ENCODE measurements around the gene LTO1. TPM values are rescaled to one million over a fixed set of nuclear protein-coding genes. Genes with fewer than 3 reads are reported as not detected.
A peak's percentile ranks its signal among the peaks of the same experiment; 100 is the strongest.

Gene LTO1
- polyA plus RNA-seq, 3 donors: 22.2 to 42.9 (median 30.7) TPM

DNA sequence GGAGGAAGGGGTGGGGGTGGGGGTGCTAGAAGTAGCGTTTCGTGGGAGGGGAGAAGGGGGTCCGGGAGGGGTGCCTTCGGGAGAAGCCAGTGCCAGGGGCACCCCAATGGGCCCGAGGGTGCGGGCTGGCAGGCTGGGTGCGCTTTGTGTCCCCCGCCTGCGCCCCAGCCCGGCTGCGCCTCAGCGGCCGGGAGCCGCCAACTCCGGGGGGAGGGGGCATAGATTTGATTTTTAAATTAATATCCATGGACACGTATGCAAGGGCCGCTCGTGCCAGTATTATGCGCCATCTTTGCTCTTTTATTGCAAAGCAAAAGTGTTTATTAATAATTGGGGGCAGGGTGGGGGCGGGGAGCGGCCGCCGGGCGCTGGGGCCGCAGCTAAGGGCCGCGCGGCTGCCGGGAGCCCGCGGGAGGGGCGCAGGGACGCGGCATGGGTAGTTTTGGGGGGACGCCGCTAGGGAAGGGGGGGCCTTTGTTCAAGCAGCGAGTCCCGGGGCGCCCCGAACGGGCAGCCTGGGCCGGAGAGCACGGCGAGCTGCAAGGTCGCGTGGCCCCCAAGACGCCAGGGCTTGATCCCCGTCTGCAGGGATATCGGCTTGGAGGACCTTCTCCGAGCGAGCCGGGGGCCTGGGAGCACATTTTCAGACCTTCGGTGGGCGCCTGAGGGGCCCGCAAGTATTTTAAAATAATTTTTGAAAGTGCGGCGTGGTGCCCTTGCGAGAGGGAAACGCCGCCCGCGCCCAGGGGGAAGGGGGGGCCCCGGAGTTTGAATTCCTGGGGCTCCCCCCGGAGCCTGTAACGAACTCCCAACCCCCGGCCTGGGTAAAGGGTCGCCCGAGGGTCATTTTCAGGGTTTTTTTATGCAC is 33.2 kb downstream of the LTO1 start:
- no peak for DNase-seq (ENCODE audit: extremely low read depth in 1 of 11, low read depth in 9 of 11, low spot score in 4 of 11)

DNA sequence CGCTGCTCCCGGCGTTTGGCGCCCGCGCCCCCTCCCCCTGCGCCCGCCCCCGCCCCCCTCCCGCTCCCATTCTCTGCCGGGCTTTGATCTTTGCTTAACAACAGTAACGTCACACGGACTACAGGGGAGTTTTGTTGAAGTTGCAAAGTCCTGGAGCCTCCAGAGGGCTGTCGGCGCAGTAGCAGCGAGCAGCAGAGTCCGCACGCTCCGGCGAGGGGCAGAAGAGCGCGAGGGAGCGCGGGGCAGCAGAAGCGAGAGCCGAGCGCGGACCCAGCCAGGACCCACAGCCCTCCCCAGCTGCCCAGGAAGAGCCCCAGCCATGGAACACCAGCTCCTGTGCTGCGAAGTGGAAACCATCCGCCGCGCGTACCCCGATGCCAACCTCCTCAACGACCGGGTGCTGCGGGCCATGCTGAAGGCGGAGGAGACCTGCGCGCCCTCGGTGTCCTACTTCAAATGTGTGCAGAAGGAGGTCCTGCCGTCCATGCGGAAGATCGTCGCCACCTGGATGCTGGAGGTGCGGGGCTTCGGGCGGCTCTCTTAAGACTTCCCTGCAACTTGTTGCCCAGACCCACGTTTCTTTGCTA is 34.1 kb downstream of the LTO1 start, which contains the start of gene CCND1:
Gene CCND1 (plus strand): TSS at position 162 of the 587 bp plus-strand sequence. CDS start 158 bp downstream, at position 320.
- peak in 7 of 11 donors; percentile 73 to 88 (median 81) for DNase-seq (ENCODE audit: extremely low read depth in 1 of 11, low read depth in 9 of 11, low spot score in 4 of 11)

DNA sequence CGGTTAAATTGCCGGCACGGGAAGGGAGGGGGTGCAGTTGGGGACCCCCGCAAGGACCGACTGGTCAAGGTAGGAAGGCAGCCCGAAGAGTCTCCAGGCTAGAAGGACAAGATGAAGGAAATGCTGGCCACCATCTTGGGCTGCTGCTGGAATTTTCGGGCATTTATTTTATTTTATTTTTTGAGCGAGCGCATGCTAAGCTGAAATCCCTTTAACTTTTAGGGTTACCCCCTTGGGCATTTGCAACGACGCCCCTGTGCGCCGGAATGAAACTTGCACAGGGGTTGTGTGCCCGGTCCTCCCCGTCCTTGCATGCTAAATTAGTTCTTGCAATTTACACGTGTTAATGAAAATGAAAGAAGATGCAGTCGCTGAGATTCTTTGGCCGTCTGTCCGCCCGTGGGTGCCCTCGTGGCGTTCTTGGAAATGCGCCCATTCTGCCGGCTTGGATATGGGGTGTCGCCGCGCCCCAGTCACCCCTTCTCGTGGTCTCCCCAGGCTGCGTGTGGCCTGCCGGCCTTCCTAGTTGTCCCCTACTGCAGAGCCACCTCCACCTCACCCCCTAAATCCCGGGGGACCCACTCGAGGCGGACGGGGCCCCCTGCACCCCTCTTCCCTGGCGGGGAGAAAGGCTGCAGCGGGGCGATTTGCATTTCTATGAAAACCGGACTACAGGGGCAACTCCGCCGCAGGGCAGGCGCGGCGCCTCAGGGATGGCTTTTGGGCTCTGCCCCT is 34.7 kb downstream of the LTO1 start:
- no peak for DNase-seq (ENCODE audit: extremely low read depth in 1 of 11, low read depth in 9 of 11, low spot score in 4 of 11)

DNA sequence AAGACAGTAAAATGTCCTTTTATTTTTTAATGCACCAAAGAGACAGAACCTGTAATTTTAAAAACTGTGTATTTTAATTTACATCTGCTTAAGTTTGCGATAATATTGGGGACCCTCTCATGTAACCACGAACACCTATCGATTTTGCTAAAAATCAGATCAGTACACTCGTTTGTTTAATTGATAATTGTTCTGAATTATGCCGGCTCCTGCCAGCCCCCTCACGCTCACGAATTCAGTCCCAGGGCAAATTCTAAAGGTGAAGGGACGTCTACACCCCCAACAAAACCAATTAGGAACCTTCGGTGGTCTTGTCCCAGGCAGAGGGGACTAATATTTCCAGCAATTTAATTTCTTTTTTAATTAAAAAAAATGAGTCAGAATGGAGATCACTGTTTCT is 35.3 kb downstream of the LTO1 start:
- no peak for DNase-seq (ENCODE audit: extremely low read depth in 1 of 11, low read depth in 9 of 11, low spot score in 4 of 11)

DNA sequence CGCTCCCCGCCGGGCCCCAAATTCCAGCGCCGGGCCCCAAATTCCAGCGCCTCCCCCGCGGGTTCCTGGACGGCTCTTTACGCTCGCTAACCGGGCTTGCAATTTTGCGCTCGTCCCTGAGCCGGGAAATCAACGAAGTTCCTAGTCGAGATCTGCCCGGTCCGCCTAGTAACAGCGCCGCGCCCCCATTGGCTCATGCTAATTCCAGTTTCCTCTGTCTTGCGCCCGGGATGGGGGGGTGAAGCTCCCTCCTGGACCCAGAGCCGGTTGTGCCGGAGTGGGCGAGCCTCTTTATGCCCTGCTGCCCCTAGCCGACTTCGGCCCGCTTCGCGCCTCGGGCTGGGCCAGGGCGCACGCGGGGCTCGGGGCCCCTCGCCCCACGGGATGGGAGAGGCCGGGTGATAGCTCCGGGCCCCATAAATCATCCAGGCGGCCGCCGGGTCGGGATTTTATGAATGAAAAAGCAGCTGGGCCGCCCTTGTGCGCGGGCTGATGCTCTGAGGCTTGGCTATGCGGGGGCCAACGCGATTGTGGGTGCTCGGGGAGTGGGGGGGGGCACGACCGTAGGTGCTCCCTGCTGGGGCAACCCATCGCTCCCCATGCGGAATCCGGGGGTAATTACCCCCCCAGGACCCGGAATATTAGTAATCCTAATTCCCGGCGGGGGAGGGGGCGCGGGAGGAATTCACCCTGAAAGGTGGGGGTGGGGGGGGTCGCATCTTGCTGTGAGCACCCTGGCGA is 36.0 kb downstream of the LTO1 start:
- DNase-seq (ENCODE audit: extremely low read depth in 1 of 11, low read depth in 9 of 11, low spot score in 4 of 11): peak in 10 of 11 donors; percentile 85 to 95 (median 92)

DNA sequence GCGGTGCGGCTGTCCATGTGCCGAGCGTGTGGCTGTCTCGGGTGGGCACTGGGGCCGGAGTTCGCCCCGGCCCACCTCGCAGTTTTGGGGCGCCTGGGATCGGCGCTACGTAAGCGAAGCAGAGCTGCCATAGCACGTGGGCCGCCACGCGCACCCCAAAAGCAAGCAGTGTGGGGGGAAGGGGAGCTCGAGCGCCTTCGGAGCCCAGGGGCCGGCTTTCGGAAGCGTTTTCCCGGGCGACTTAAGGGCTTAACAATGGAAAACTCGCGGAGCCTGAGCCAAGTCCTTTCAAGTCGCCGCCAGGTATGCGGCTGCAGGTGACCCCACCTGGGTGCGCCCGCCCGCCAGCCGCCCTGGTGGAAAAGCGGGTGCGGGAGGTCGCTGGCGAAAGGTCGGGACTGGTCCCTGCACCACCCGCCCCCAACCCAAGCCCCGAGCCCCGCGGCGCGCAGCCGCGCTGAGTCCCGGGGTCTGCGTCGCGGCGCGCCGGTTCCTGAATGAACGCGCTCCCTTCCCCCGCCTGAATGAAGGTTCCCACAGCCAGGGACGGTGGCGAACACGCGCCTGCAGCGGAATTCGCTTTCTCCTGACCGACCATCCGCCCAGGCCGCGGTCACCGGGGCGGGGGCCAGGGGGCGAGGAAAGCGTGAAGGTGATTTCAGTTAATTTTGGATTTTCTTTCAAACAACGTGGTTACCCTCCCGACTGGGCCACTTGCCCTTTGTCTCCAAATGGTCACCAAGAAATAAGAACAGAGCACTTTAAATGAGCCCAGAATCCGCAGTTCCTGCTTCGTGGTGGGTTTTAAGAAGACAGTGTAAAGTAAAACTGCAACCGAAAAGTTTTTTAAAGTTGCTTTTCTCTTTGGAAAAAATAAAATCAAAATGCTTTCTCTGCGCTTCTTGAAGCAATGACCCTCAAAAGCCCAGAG is 36.9 kb downstream of the LTO1 start:
- peak in 2 of 11 donors; percentile 66 to 68 for DNase-seq (ENCODE audit: extremely low read depth in 1 of 11, low read depth in 9 of 11, low spot score in 4 of 11)

DNA sequence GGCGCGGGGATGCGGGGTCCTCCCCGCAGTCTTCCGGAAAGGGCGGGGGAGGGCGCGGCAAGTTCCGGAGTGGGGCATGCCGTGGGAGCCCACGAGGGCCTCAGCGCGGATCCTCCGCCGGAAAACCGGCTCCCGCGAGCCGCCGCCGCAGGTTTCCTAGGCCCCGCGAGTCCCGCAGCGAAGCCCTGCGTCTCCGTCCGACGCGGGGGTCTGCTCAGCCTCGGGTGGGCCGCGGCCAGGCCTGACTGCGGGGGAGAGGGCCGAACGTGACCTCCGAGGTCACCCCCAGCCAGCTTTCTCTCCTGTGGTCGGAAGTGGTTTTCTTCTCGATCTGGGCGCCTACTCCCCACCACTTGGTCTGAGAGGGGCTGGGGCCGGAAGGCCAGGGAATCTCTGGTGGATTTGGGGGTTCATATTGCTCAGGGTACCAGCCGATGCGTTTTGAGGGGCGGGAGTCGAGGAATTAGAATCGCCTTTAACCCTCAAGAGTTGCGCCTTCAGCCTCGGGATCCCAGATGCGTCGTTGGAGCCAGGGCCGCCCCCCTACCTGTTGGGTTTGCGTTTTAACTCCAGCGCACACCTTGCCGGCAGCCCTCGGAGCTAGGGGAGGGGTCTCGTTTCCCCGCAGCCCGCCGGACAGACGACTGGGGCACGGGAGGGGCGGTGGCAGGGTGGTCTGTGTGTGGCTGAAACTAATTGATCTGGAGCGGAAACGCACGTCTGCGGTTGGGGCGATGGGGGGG is 37.8 kb downstream of the LTO1 start:
- DNase-seq (ENCODE audit: extremely low read depth in 1 of 11, low read depth in 9 of 11, low spot score in 4 of 11): no peak

DNA sequence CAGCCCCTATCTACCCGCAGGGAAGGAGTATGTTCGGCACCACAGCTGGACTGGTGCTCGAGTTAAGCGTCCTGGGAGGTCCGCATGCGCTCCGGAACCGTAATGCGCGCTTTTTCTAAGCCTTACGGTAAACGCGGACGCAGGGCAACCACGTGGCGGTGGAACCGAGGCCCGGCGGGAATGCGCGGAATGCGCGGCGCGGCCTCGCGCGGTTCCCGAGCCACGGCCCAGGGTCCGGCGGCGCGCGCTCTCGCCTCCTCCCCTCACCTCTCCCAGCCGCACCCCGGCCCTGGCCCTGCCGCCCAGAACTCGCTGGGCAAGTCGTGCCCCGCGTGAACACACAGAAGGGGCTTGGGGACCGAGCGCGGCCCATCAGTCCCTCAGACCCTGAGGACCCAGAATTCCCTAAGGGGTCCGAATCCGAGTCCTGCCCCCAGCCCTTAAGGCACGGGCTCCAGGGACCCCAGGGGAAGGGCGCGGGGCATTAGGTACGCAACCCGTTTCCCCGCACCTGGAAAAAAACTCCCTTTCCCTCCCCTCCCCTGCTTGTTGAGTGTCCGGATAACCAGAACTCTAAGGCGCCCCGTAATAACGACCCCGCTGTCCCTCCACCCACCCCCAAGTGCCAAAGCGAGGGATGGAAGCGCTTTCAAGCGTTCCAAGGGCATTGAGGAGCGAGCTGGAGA is 38.5 kb downstream of the LTO1 start:
- peak in 8 of 11 donors; percentile 80 to 88 (median 84) for DNase-seq (ENCODE audit: extremely low read depth in 1 of 11, low read depth in 9 of 11, low spot score in 4 of 11)

DNA sequence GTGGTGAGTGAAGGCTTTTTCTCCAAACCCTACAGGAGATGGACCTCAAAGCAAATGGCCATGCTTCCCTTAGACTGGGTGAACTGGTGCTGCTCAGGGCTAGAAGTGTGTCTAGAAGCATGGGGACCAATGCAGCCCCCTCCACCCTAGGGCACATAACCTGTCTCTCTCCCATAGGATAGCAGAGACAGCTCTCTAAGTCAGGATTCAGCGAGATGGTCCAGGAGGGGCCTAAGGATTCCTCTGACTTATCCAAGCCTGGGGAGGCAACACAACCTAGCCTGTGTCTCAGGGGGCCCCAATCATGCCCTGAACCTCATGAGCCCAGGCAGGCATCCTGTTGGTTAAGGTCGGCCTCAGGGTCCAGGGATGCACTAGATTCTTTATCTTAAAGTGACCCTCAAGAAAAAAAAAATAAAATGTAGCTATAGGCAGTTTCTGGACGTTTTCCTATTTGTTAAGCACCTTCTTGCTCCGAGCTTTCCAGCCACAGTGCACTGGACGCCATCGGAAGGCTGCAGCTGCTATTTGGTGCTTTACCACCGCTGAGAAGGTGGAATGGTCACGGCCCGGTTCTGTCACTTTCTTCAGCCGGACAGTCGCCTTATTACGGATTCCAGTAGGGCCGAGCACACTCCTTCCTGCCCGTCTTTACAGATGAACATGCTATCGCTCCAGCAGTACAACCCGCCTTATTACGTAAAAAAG is 39.2 kb downstream of the LTO1 start:
- DNase-seq (ENCODE audit: extremely low read depth in 1 of 11, low read depth in 9 of 11, low spot score in 4 of 11): no peak

DNA sequence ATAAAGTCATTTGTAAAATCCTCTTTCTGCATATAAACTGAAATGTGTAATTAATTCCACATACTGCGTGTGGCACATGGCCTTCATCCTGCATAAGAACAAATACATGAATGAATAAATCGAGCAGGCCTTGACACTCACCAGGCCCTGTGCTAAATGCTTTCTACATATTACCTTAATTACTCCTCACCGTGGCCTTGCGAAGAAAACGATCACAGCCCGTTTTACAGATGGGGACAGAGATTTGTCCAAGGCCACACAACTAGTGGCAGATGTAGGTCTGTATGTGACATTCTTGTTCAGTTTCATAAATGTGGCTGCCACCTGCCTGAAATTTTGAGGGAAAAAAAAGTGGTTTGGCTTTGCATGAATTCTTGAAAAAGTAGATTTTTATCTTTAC is 40.0 kb downstream of the LTO1 start:
- DNase-seq (ENCODE audit: extremely low read depth in 1 of 11, low read depth in 9 of 11, low spot score in 4 of 11): no peak

DNA sequence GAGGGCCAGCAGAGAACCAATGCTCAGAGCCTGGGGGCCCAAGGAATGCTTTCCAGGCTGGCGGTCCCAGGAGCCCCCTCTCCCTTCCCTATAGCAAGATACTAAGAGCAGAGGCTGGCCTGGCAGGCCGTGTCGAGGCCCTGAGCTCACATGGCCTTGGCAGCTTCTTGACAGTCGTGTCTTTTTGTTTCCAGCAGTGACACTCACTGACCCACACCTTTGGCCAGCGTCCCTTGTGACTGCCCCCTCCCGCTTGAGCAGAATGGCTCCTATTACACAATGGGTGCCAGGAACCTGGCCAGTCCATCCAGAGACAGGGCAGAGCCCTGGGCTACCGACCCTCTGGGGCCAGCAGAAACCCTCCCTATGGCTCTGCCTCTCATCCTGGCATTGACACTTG is 40.6 kb downstream of the LTO1 start:
- no peak for DNase-seq (ENCODE audit: extremely low read depth in 1 of 11, low read depth in 9 of 11, low spot score in 4 of 11)

DNA sequence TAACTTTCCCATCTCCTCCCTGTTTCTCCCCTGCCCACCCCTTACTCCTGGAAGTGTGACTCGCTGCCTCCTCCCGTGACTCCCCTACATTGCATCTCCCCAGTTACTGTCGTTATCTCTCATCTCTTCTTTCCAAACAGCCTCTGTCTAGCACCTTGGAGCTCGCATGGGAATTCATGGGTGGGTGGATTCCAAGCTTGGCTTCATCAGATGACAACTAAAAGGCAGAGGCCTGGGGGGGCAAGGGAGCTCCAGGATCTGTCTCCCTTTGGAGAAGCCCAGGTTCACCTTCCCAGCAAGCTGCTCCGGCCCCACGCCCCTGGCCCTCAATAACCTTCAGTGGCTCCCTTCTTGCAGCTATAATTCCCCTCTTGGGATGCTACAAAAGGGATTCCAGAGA is 41.1 kb downstream of the LTO1 start:
- DNase-seq (ENCODE audit: extremely low read depth in 1 of 11, low read depth in 9 of 11, low spot score in 4 of 11): no peak

DNA sequence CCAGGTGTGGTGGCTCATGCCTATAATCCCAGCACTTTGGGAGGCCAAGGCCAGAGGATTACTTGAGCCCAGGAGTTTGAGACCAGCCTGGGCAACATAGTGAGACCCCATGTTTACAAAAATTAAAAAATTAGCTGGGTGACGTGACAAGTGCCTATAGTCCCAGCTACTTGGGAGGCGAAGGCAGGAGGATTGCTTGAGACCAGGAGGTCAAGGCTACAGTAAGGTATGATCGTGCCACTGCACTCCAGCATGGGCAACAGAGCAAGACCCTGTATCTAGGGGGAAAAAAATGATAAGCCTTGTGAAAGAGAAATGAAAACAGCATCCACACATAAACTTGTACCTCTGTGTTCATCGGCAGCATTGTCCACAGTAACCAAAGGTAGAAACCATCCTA is 42.3 kb downstream of the LTO1 start:
- DNase-seq (ENCODE audit: extremely low read depth in 1 of 11, low read depth in 9 of 11, low spot score in 4 of 11): no peak

DNA sequence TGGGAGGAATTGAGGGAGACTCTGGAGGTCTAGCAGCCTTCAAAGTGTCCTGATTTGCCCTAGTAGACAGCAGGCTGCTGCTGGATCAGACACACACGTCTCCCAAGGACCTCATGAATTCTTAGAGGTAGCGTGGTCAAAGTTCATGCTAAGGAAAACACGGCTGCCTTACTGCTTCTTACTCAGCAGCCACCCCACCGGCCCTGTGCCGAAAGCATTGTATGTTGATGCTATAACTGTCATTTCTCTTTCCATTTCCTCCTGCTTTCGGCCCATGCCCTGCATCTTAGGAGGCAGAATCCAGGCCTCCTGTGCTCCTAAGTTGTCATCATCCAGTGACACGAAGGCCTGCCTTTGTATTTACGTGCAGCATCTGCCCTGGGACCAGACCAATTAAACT is 44.7 kb downstream of the LTO1 start:
- no peak for DNase-seq (ENCODE audit: extremely low read depth in 1 of 11, low read depth in 9 of 11, low spot score in 4 of 11)

DNA sequence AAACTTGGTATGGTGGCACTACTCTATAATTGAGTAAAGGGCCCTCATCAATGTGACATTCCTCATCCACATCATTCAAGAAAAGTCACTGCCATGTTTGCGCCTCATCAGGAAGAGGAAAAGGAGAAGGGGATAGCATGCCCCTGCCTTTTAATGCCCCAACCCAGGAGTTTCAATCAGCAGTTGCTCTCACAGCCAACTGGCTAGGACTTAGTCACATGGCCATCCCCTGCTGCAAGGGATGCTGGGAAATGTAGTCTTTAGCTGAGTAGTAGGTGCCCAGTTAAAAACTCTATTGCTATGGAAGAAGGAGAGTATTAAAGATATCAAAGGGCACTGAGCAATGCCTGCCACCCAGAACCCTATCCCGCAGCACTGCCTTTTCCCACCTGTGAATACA is 45.1 kb downstream of the LTO1 start:
- no peak for DNase-seq (ENCODE audit: extremely low read depth in 1 of 11, low read depth in 9 of 11, low spot score in 4 of 11)

DNA sequence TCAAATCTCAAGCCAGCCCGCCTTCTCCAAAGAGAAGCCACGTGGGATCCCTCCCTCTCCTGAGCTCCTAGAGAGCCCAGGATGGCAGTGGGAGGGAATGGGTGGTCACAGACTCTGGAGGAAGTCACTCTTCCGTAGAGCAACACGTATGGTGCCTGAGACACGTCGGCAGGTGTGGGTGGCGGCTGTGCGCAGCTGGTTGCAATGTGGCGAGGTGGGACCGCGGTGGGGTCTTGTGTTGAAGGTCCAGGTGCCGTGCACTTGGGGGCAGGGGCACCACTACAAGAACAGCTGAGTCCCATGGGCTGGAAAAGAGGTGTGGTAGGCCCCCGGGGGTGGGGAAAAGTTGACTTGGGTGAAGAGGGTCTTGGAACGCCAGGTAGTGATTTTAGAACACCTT is 47.6 kb downstream of the LTO1 start:
- no peak for DNase-seq (ENCODE audit: extremely low read depth in 1 of 11, low read depth in 9 of 11, low spot score in 4 of 11)

Measured in renal cortex interstitium (tissue), 11 donors.